DMS79 (cell line): ENCODE results near the gene GOLGA6C.
"Not testable (repeated sequence)": the region's sequence is repeated elsewhere in the genome, so short reads cannot be mapped to it uniquely, and the experiment has no call there.

Source experiments
- DNase-seq: peaks from one replicate; lab custom pipeline; 2025; lab: John Stamatoyannopoulos, UW

GOLGA6C gene

GRCh38 chr15:75319231-75319897 is 61.2 kb downstream of the GOLGA6C start:
- not testable (repeated sequence) for DNase-seq
